Urothelium cell line (cell line): Measurements from ENCODE around the gene SLC22A13.
"Not testable (repeated sequence)": the region's sequence is repeated elsewhere in the genome, so short reads cannot be mapped to it uniquely, and the experiment has no call there.

ENCODE experiments used
- DNase-seq: peaks from one replicate; pipeline ENCODE4 v3.0.0; 2011; ENCODE audit warnings: low spot score, mixed read lengths
- FAIRE-seq: peaks from 2 replicates; lab custom pipeline; 2011; peaks lifted over from hg19 to GRCh38; lab: Jason Lieb, UNC

SLC22A13 gene

GRCh38 chr3:38265604-38266307 is at the start of gene SLC22A13:
Gene SLC22A13, plus strand, starts transcription at chr3:38265812. Its CDS starts 49 bp downstream, at chr3:38265861.
- no peak for FAIRE-seq

GRCh38 chr3:38219609-38220197 is 45.9 kb upstream of the SLC22A13 start:
- DNase-seq (no peak), FAIRE-seq (no peak)

More at GRCh38 chr3:38265604-38266307, at the start of gene SLC22A13:
- no peak for DNase-seq

- no peak for DNase-seq
- no peak for FAIRE-seq
Observed at GRCh38 chr3:38221005-38221404, 44.6 kb upstream of the SLC22A13 start.

- FAIRE-seq, result no peak
- DNase-seq, result no peak
Observed at GRCh38 chr3:38222032-38222634, 43.5 kb upstream of the SLC22A13 start.

GRCh38 chr3:38224357-38224756 is 41.3 kb upstream of the SLC22A13 start:
- DNase-seq (no peak), FAIRE-seq (no peak)

- FAIRE-seq, result no peak
- DNase-seq, result no peak
Observed at GRCh38 chr3:38226273-38226672, 39.3 kb upstream of the SLC22A13 start.

- FAIRE-seq (peak; percentile 77), DNase-seq (no peak)
Observed at GRCh38 chr3:38227989-38228388, 37.6 kb upstream of the SLC22A13 start.

- no peak for DNase-seq
- FAIRE-seq, result no peak
Observed at GRCh38 chr3:38229036-38229435, 36.6 kb upstream of the SLC22A13 start.

GRCh38 chr3:38232701-38233100 is 32.9 kb upstream of the SLC22A13 start:
- no peak for DNase-seq
- no peak for FAIRE-seq

- FAIRE-seq (no peak), DNase-seq (no peak)
Observed at GRCh38 chr3:38235466-38235865, 30.1 kb upstream of the SLC22A13 start.

- no peak for DNase-seq
- FAIRE-seq, result no peak
Observed at GRCh38 chr3:38238416-38239008, 27.1 kb upstream of the SLC22A13 start.

GRCh38 chr3:38242812-38243211 is 22.8 kb upstream of the SLC22A13 start:
- not testable (repeated sequence) for FAIRE-seq, DNase-seq

- DNase-seq (no peak), FAIRE-seq (no peak)
Observed at GRCh38 chr3:38245930-38246329, 19.7 kb upstream of the SLC22A13 start.

- FAIRE-seq (no peak), DNase-seq (peak; percentile 35)
Observed at GRCh38 chr3:38247366-38248035, 18.1 kb upstream of the SLC22A13 start.

GRCh38 chr3:38250198-38250597 is 15.4 kb upstream of the SLC22A13 start:
- DNase-seq, result no peak
- no peak for FAIRE-seq

GRCh38 chr3:38251197-38251596 is 14.4 kb upstream of the SLC22A13 start:
- no peak for FAIRE-seq

GRCh38 chr3:38253704-38254103 is 11.9 kb upstream of the SLC22A13 start:
- no peak for FAIRE-seq
- DNase-seq, result no peak

More at GRCh38 chr3:38251197-38251596, 14.4 kb upstream of the SLC22A13 start:
- DNase-seq, result no peak

- FAIRE-seq (no peak), DNase-seq (no peak)
Observed at GRCh38 chr3:38254872-38255271, 10.7 kb upstream of the SLC22A13 start.

- FAIRE-seq (no peak), DNase-seq (no peak)
Observed at GRCh38 chr3:38255627-38256026, 10.0 kb upstream of the SLC22A13 start.

- FAIRE-seq (no peak), DNase-seq (no peak)
Observed at GRCh38 chr3:38257583-38257982, 8.0 kb upstream of the SLC22A13 start.

GRCh38 chr3:38260474-38260873 is 5.1 kb upstream of the SLC22A13 start:
- no peak for FAIRE-seq
- no peak for DNase-seq
